ENCODE data around the gene MBP. TPM values are rescaled to one million over a fixed set of nuclear protein-coding genes. Genes with fewer than 3 reads are reported as not detected.
A peak's percentile ranks its signal among the peaks of the same experiment; 100 is the strongest.

Gene MBP
- total and polyA plus RNA-seq, 2 experiments from 2014 or later = 18.4 to 22.9 TPM

GRCh38 chr18:77124452-77124922 lies 8.1 kb downstream of the MBP start:
- Histone ChIP-seq H3K27me3 (ENCODE audit: insufficient read depth) (no peaks in the 10 kb centered on the region), H3K27ac (ENCODE audit: low read depth) (no peak overlapping the region), H3F3A (replicated peaks; ENCODE audit: low read depth) (no peaks in the 10 kb centered on the region), H3K9me2 (ENCODE audit: insufficient read depth) (no peaks in the 10 kb centered on the region), H3K4me3 (no peak overlapping the region), H4K20me1 (replicated peaks; ENCODE audit: insufficient read depth) (peaks cover 2% of the 10 kb centered on the region; the same call in 1 of the 2 replicates), H3K4me2 (peak overlapping the region; percentile 47; the same call in 1 of the 2 replicates), H2AFZ (no peak overlapping the region), H3K79me2 (replicated peaks; ENCODE audit: insufficient read depth) (peaks cover 61% of the 10 kb centered on the region), H3K4me1 (ENCODE audit: insufficient read depth) (peaks cover 28% of the 10 kb centered on the region), H3K36me3 (ENCODE audit: insufficient read depth) (no peaks in the 10 kb centered on the region)
- Mint-ChIP-seq H3K4me1 (peaks cover 41% of the 10 kb centered on the region), H3K4me3 (no peak overlapping the region), H3K9me3 (no peaks in the 10 kb centered on the region), H3K27ac (peak overlapping the region; percentile 65), H3K36me3 (ENCODE audit: low read depth) (peaks cover 2% of the 10 kb centered on the region; the same call in 2 of the 3 replicates), H3K27me3 (ENCODE audit: insufficient read depth, low read depth, poor library complexity) (peaks cover 3% of the 10 kb centered on the region)
- peak; percentile 52 for ATAC-seq
- peak; percentile 52 for DNase-seq (ENCODE audit: low spot score)
- TF ChIP-seq STAT1 (IDR thresholded peaks at IDR 0.05; ENCODE audit: unreplicated experiment) = no peak
- TF ChIP-seq EZH2 (IDR thresholded peaks at IDR 0.05; ENCODE audit: low read depth, unreplicated experiment) = no peak
- TF ChIP-seq POLR2AphosphoS5 (IDR thresholded peaks at IDR 0.05; ENCODE audit: low read depth) = no peak
- TF ChIP-seq ZNF114 (CRISPR knock-in tag; IDR thresholded peaks at IDR 0.05) = no peak
- TF ChIP-seq ETS1 (IDR thresholded peaks at IDR 0.05) = no peak
- TF ChIP-seq REST (IDR thresholded peaks at IDR 0.05; ENCODE audit: unreplicated experiment) = no peak
- TF ChIP-seq ZNF462 (CRISPR knock-in tag; IDR thresholded peaks at IDR 0.05) = no peak
- no peak for TF ChIP-seq EZH2phosphoT487 (IDR thresholded peaks at IDR 0.05; ENCODE audit: unreplicated experiment)
- no peak for TF ChIP-seq CREB1 (CRISPR knock-in tag; IDR thresholded peaks at IDR 0.05; ENCODE audit: low read depth)
- no peak for TF ChIP-seq ZNF331 (CRISPR knock-in tag; IDR thresholded peaks at IDR 0.05; ENCODE audit: low read depth)
- no peak for TF ChIP-seq JUNB (IDR thresholded peaks at IDR 0.05; ENCODE audit: unreplicated experiment)

Measured in GM23338 (cell line).